HG02943 (cell line): Measurements from ENCODE around the gene GTF2H1.
A peak's percentile ranks its signal among the peaks of the same experiment; 100 is the strongest.

Source experiments
- ATAC-seq: cut with Tn5 transposase; IDR thresholded peaks from one replicate; pipeline ENCODE4 v1.9.1; 2021; ENCODE audit warnings: mild to moderate bottlenecking, low read depth, moderate library complexity; ENCODE audit not compliant: unreplicated experiment

GTF2H1 gene

GRCh38 chr11:18321969-18322711 is at the start of gene GTF2H1, which contains the start of gene HPS5:
TSS of gene GTF2H1 (plus strand) at chr11:18322567. CDS start at chr11:18333075, 10,508 bp downstream.
TSS of gene HPS5 (minus strand) at chr11:18322140. CDS start at chr11:18317858, 4,282 bp downstream.
- ATAC-seq, result peak; percentile 86

GRCh38 chr11:18277565-18278271 is 44.6 kb upstream of the GTF2H1 start:
- no peak for ATAC-seq

GRCh38 chr11:18280438-18281045 is 41.8 kb upstream of the GTF2H1 start:
- peak; percentile 82 for ATAC-seq

- ATAC-seq, result no peak
Measured at GRCh38 chr11:18282626-18283025, 39.7 kb upstream of the GTF2H1 start.

- no peak for ATAC-seq
Measured at GRCh38 chr11:18285841-18286240, 36.5 kb upstream of the GTF2H1 start.

- no peak for ATAC-seq
Measured at GRCh38 chr11:18288911-18289310, 33.5 kb upstream of the GTF2H1 start.

- peak; percentile 93 for ATAC-seq
Measured at GRCh38 chr11:18294862-18295261, 27.5 kb upstream of the GTF2H1 start.

GRCh38 chr11:18295316-18295715 is 27.1 kb upstream of the GTF2H1 start:
- no peak for ATAC-seq

- no peak for ATAC-seq
Measured at GRCh38 chr11:18299721-18300120, 22.6 kb upstream of the GTF2H1 start.

- no peak for ATAC-seq
Measured at GRCh38 chr11:18304745-18305144, 17.6 kb upstream of the GTF2H1 start.

- no peak for ATAC-seq
Measured at GRCh38 chr11:18307461-18308139, 14.8 kb upstream of the GTF2H1 start.

GRCh38 chr11:18308242-18308641 is 14.1 kb upstream of the GTF2H1 start:
- no peak for ATAC-seq

GRCh38 chr11:18309691-18310090 is 12.7 kb upstream of the GTF2H1 start:
- no peak for ATAC-seq

GRCh38 chr11:18310800-18311340 is 11.5 kb upstream of the GTF2H1 start:
- ATAC-seq, result no peak

GRCh38 chr11:18312012-18312411 is 10.4 kb upstream of the GTF2H1 start:
- no peak for ATAC-seq

- no peak for ATAC-seq
Measured at GRCh38 chr11:18312663-18313420, 9.5 kb upstream of the GTF2H1 start.

- no peak for ATAC-seq
Measured at GRCh38 chr11:18313965-18314763, 8.2 kb upstream of the GTF2H1 start.

- no peak for ATAC-seq
Measured at GRCh38 chr11:18314784-18315523, 7.4 kb upstream of the GTF2H1 start.
